Fibroblast of villous mesenchyme (primary cell): ENCODE data around the gene TBCC. TPM values are rescaled to one million over a fixed set of nuclear protein-coding genes. Genes with fewer than 3 reads are reported as not detected.
A peak's percentile ranks its signal among the peaks of the same experiment; 100 is the strongest.
"Not testable (repeated sequence)": the region's sequence is repeated elsewhere in the genome, so short reads cannot be mapped to it uniquely, and the experiment has no call there.

Experiments used
- DNase-seq: peaks from one replicate; pipeline ENCODE4 v3.0.0-alpha.2; 2010; ENCODE audit warnings: low read depth
- H3K4me3 ChIP-seq: 2 replicates; pipeline ENCODE4 v1.5.1; 2011; ENCODE audit warnings: low read depth, mild to moderate bottlenecking, low read length
- CTCF ChIP-seq: IDR thresholded peaks from 2 replicates; pipeline ENCODE4 v1.5.1; 2012; ENCODE audit warnings: low read depth, mild to moderate bottlenecking, low read length; ENCODE audit not compliant: insufficient read depth
- total RNA-seq: library from RNA; depleted of rRNA; stranded (reverse); fragments of >200 nt; gene quantifications from 2 replicates; pipeline ENCODE4 v1.2.3, GENCODE V29; 2012

The TBCC gene
- total RNA-seq, 1 donor = 42.3 TPM

- no peak for TF ChIP-seq CTCF
- peak overlapping the region; percentile 67 for H3K4me3 ChIP-seq
- peak; percentile 95 for DNase-seq
These were observed 824 bp upstream of the TBCC start for GRCh38 chr6:42746463-42747391.

- H3K4me3 ChIP-seq = peak overlapping the region; percentile 100
- no peak for TF ChIP-seq CTCF
- DNase-seq = peak; percentile 32
These were observed 742 bp downstream of the TBCC start for GRCh38 chr6:42745083-42745639.

GRCh38 chr6:42744351-42744893, 1.5 kb downstream of the TBCC start:
- H3K4me3 ChIP-seq = peak overlapping the region; percentile 100
- DNase-seq = peak; percentile 19

GRCh38 chr6:42742116-42742894, 3.6 kb downstream of the TBCC start:
- H3K4me3 ChIP-seq = no peak overlapping the region
- DNase-seq = peak; percentile 80
- no peak for TF ChIP-seq CTCF

More at GRCh38 chr6:42744351-42744893, 1.5 kb downstream of the TBCC start:
- TF ChIP-seq CTCF = no peak

- peak; percentile 45 for DNase-seq
- TF ChIP-seq CTCF = no peak
- H3K4me3 ChIP-seq = no peak overlapping the region
These were observed 5.2 kb downstream of the TBCC start for GRCh38 chr6:42740725-42741124.

GRCh38 chr6:42735976-42736375, 9.9 kb downstream of the TBCC start:
- H3K4me3 ChIP-seq = no peak overlapping the region
- no peak for DNase-seq
- TF ChIP-seq CTCF = no peak

- not testable (repeated sequence) for H3K4me3 ChIP-seq
- peak; percentile 54 for DNase-seq
These were observed 11.9 kb downstream of the TBCC start for GRCh38 chr6:42733867-42734481.
